ENCODE measurements around the gene TMEM151A. TPM values are rescaled to one million over a fixed set of nuclear protein-coding genes. Genes with fewer than 3 reads are reported as not detected.

TMEM151A gene
- total RNA-seq, 1 experiment from 2014 or later, result 1.4 TPM

GRCh38 chr11:66345316-66345649 lies 53.6 kb downstream of the TMEM151A start:
- Mint-ChIP-seq H3K27me3 (ENCODE audit: unreplicated experiment) (no peaks in the 10 kb centered on the region), H3K36me3 (ENCODE audit: insufficient read depth, unreplicated experiment) (peaks cover 45% of the 10 kb centered on the region), H3K9me3 (ENCODE audit: low read depth, unreplicated experiment) (no peaks in the 10 kb centered on the region), H3K4me1 (ENCODE audit: low read depth, unreplicated experiment) (peaks cover 14% of the 10 kb centered on the region), H3K27ac (ENCODE audit: unreplicated experiment) (peak overlapping the region; percentile 94), H3K4me3 (ENCODE audit: low read depth, unreplicated experiment) (peak overlapping the region; percentile 91)
- intact Hi-C loops (cut with micrococcal nuclease; ENCODE audit: unreplicated experiment), result no loop called here
- TF ChIP-seq CTCF (IDR thresholded peaks at IDR 0.05; ENCODE audit: unreplicated experiment), result no peak
- BruUV-seq (replicated peaks), result no TSS peak
- CTCF ChIA-PET, result interaction anchor here (1.3 kb wide), 1 partner anchor 17 kb away, joined by 3 read pairs; no protein-coding TSS in a partner anchor
- no peak for DNase-seq

Other genes with a start within 250 kb of the TMEM151A start
- not detected in 2 replicates for gene GAL3ST3, start 242.7 kb upstream of the TMEM151A start, total RNA-seq (2022)
- 167 and 173 TPM in 2 replicates for gene SF3B2, start 239.5 kb upstream of the TMEM151A start, total RNA-seq (2022)
- 44.7 and 47.9 TPM in 2 replicates for gene PACS1, start 221.6 kb upstream of the TMEM151A start, total RNA-seq (2022)
- 41.7 and 46.7 TPM in 2 replicates for gene KLC2, start 34.2 kb upstream of the TMEM151A start, total RNA-seq (2022)
- gene RAB1B, start 23.3 kb upstream of the TMEM151A start, total RNA-seq (2022), result 144 and 146 TPM in 2 replicates
- 2.9 and 3.5 TPM in 2 replicates for gene CNIH2, start 13.7 kb upstream of the TMEM151A start, total RNA-seq (2022)
- 98.8 and 106 TPM in 2 replicates for gene YIF1A, start 2.8 kb upstream of the TMEM151A start, total RNA-seq (2022)
- not detected in 2 replicates for gene CD248, start 25.1 kb downstream of the TMEM151A start, total RNA-seq (2022)
- gene RIN1, start 44.5 kb downstream of the TMEM151A start, total RNA-seq (2022), result 17.6 and 23.7 TPM in 2 replicates
- 48.1 and 51.0 TPM in 2 replicates for gene BRMS1, start 53.2 kb downstream of the TMEM151A start, total RNA-seq (2022)
- gene B4GAT1, start 55.7 kb downstream of the TMEM151A start, total RNA-seq (2022), result 11.8 and 12.2 TPM in 2 replicates
- 37.7 and 40.4 TPM in 2 replicates for gene SLC29A2, start 79.9 kb downstream of the TMEM151A start, total RNA-seq (2022)
- gene NPAS4, start 129.1 kb downstream of the TMEM151A start, total RNA-seq (2022), result not detected in 2 replicates
- gene MRPL11, start 147.0 kb downstream of the TMEM151A start, total RNA-seq (2022), result 76.1 and 79.6 TPM in 2 replicates
- gene PELI3, start 175.0 kb downstream of the TMEM151A start, total RNA-seq (2022), result 7.6 and 8.1 TPM in 2 replicates
- gene DPP3, start 188.5 kb downstream of the TMEM151A start, total RNA-seq (2022), result 57.4 and 58.0 TPM in 2 replicates
- 32.2 and 38.2 TPM in 2 replicates for gene BBS1, start 218.7 kb downstream of the TMEM151A start, total RNA-seq (2022)